Measurements from ENCODE around the gene GPR78.

GPR78 gene

GRCh38 chr4:8547108-8547911, 32.9 kb upstream of the GPR78 start:
- DNase-seq (ENCODE audit: low read depth in 2 of 2) = no peak

- no peak for DNase-seq (ENCODE audit: low read depth in 2 of 2)
Observed at GRCh38 chr4:8547912-8548730, 32.1 kb upstream of the GPR78 start.

- DNase-seq (ENCODE audit: low read depth in 2 of 2) = no peak
Observed at GRCh38 chr4:8548731-8549351, 31.4 kb upstream of the GPR78 start.

GRCh38 chr4:8549352-8549931, 30.8 kb upstream of the GPR78 start:
- no peak for DNase-seq (ENCODE audit: low read depth in 2 of 2)

- DNase-seq (ENCODE audit: low read depth in 2 of 2) = no peak
Observed at GRCh38 chr4:8550691-8551090, 29.5 kb upstream of the GPR78 start.

- no peak for DNase-seq (ENCODE audit: low read depth in 2 of 2)
Observed at GRCh38 chr4:8552024-8552423, 28.2 kb upstream of the GPR78 start.

GRCh38 chr4:8552581-8553205, 27.5 kb upstream of the GPR78 start:
- DNase-seq (ENCODE audit: low read depth in 2 of 2) = no peak

GRCh38 chr4:8553216-8553615, 27.0 kb upstream of the GPR78 start:
- DNase-seq (ENCODE audit: low read depth in 2 of 2) = no peak

GRCh38 chr4:8553991-8554405, 26.2 kb upstream of the GPR78 start:
- no peak for DNase-seq (ENCODE audit: low read depth in 2 of 2)

GRCh38 chr4:8554555-8555100, 25.6 kb upstream of the GPR78 start:
- no peak for DNase-seq (ENCODE audit: low read depth in 2 of 2)

- DNase-seq (ENCODE audit: low read depth in 2 of 2) = no peak
Observed at GRCh38 chr4:8555716-8556115, 24.5 kb upstream of the GPR78 start.

GRCh38 chr4:8556341-8557150, 23.6 kb upstream of the GPR78 start:
- DNase-seq (ENCODE audit: low read depth in 2 of 2) = no peak

- DNase-seq (ENCODE audit: low read depth in 2 of 2) = no peak
Observed at GRCh38 chr4:8557151-8558076, 22.8 kb upstream of the GPR78 start.

GRCh38 chr4:8558080-8558960, 21.9 kb upstream of the GPR78 start:
- DNase-seq (ENCODE audit: low read depth in 2 of 2) = no peak

GRCh38 chr4:8559011-8559410, 21.2 kb upstream of the GPR78 start:
- no peak for DNase-seq (ENCODE audit: low read depth in 2 of 2)

- no peak for DNase-seq (ENCODE audit: low read depth in 2 of 2)
Observed at GRCh38 chr4:8559524-8560264, 20.5 kb upstream of the GPR78 start.

GRCh38 chr4:8560265-8561047, 19.7 kb upstream of the GPR78 start:
- DNase-seq (ENCODE audit: low read depth in 2 of 2) = no peak
